Mucosa of rectum (tissue), 2 donors: ENCODE results near the gene WDR45B.

Experiments used
- H3K27ac ChIP-seq, 2 donors: one replicate each; pipeline ENCODE4 v1.7.0; 2013; ENCODE audit warnings: inconsistent platforms in 2 of 2, low read depth in 2 of 2, low read length in 2 of 2
- H3K27me3 ChIP-seq, 2 donors: one replicate each; pipeline ENCODE4 v1.7.0; 2013; ENCODE audit warnings: low read length in 2 of 2; ENCODE audit not compliant: control insufficient read depth in 2 of 2, insufficient read depth in 2 of 2
- H3K36me3 ChIP-seq, 2 donors: one replicate each; pipeline ENCODE4 v1.7.0; 2013; ENCODE audit warnings: low read length in 2 of 2; ENCODE audit not compliant: control insufficient read depth in 2 of 2, insufficient read depth in 2 of 2
- H3K4me1 ChIP-seq, 2 donors: one replicate each; pipeline ENCODE4 v1.7.0; 2013; ENCODE audit warnings: low read length in 2 of 2, mild to moderate bottlenecking in 1 of 2; ENCODE audit not compliant: control insufficient read depth in 2 of 2, insufficient read depth in 2 of 2
- H3K4me3 ChIP-seq, 2 donors: one replicate each; pipeline ENCODE4 v1.7.0; 2013; ENCODE audit warnings: low read length in 2 of 2
- H3K9ac ChIP-seq, 2 donors: one replicate each; pipeline ENCODE4 v1.7.0; 2013; ENCODE audit warnings: low read length in 2 of 2, low read depth in 1 of 2, mild to moderate bottlenecking in 1 of 2
- H3K9me3 ChIP-seq, 2 donors: one replicate each; pipeline ENCODE4 v1.7.0; 2013; ENCODE audit warnings: low read length in 2 of 2; ENCODE audit not compliant: control insufficient read depth in 2 of 2
- donor health status: healthy.
- donor health status: Normal muscosa, but diverticular disease.

Gene WDR45B

GRCh38 chr17:82649501-82650261, 1.4 kb upstream of the WDR45B start:
- Histone ChIP-seq H3K9ac (no peak overlapping the region), H3K27ac (no peak overlapping the region), H3K4me3 (no peak overlapping the region), H3K4me1 (peaks cover 26 to 31% of the 10 kb centered on the region in 2 donors), H3K36me3 (no peaks in the 10 kb centered on the region), H3K27me3 (no peaks in the 10 kb centered on the region), H3K9me3 (no peaks in the 10 kb centered on the region)

DNA sequence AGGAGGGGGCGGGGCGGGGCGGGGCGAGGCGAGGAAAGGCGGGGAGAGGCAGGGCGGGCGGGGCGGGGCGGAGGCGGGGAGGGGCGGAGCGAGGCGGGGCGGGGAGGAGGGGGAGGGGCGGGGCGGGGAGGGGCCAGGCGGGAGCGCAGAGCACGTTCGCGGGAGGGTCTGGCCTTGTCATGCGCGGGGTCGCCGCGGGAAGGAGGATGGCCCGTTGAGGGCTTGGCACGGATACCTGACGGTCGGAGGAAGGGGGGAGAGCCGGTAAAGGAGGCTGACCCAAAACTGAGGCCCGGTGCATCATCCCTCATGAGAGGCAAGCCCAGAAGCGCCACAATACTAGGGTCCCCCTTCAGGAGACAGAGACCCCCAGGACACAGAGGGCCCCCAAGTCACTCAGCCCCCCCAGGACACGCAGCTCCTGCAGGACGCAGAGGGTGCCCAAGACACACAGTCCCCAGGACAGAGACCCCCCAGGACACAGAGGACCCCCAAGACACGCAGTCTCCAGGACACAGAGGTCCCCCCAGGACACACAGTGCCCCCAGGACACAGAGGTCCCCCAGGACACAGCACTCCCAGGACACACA, 593 bp upstream of the WDR45B start:
- no peaks in the 10 kb centered on the region for H3K9me3 ChIP-seq
- H3K4me3 ChIP-seq, result peak overlapping the region; percentile 65 to 71
- peak overlapping the region; percentile 60 to 80 for H3K27ac ChIP-seq
- no peaks in the 10 kb centered on the region for H3K27me3 ChIP-seq
- H3K36me3 ChIP-seq, result peaks cover 5 to 8% of the 10 kb centered on the region in 2 donors
- peaks cover 17 to 22% of the 10 kb centered on the region in 2 donors for H3K4me1 ChIP-seq
- peak overlapping the region; percentile 41 to 58 for H3K9ac ChIP-seq

GRCh38 chr17:82647593-82648164, 565 bp downstream of the WDR45B start:
- H3K4me1 ChIP-seq, result peaks cover 13 to 14% of the 10 kb centered on the region in 2 donors
- H3K36me3 ChIP-seq, result peaks cover 15 to 17% of the 10 kb centered on the region in 2 donors
- no peaks in the 10 kb centered on the region for H3K27me3 ChIP-seq
- peak overlapping the region; percentile 82 to 89 for H3K4me3 ChIP-seq
- peak overlapping the region; percentile 89 to 95 for H3K9ac ChIP-seq
- no peaks in the 10 kb centered on the region for H3K9me3 ChIP-seq
- peak overlapping the region; percentile 95 to 97 for H3K27ac ChIP-seq

- Histone ChIP-seq H3K4me3 (no peak overlapping the region), H3K27me3 (no peaks in the 10 kb centered on the region), H3K9me3 (no peaks in the 10 kb centered on the region), H3K9ac (no peak overlapping the region), H3K27ac (no peak overlapping the region), H3K36me3 (peaks cover 30 to 31% of the 10 kb centered on the region in 2 donors), H3K4me1 (peaks cover 11 to 14% of the 10 kb centered on the region in 2 donors)
Observed at GRCh38 chr17:82645516-82645915, 2.7 kb downstream of the WDR45B start.

DNA sequence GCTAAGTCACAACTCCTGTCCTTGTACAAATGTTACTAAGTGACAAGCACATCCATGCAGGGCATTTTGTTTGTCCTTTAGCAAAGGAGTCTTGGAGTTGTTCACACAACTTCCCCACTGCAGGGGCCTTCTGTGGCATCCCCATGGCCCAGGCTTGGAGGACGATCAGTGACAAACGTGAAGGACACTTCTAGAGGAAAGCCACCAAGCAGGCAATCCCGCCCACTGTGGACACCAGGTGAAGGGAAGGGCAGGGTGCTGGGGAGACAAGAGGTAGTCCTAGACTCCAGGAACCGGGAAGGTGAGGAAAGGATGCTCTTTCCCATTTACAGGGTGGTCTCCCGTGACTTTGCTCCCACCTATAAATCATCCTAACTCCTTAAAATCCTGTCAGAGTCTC, 4.1 kb downstream of the WDR45B start:
- Histone ChIP-seq H3K9me3 (no peaks in the 10 kb centered on the region), H3K4me3 (no peak overlapping the region), H3K9ac (no peak overlapping the region), H3K27ac (no peak overlapping the region), H3K27me3 (no peaks in the 10 kb centered on the region), H3K36me3 (peaks cover 39 to 41% of the 10 kb centered on the region in 2 donors), H3K4me1 (peaks cover 11 to 14% of the 10 kb centered on the region in 2 donors)

DNA sequence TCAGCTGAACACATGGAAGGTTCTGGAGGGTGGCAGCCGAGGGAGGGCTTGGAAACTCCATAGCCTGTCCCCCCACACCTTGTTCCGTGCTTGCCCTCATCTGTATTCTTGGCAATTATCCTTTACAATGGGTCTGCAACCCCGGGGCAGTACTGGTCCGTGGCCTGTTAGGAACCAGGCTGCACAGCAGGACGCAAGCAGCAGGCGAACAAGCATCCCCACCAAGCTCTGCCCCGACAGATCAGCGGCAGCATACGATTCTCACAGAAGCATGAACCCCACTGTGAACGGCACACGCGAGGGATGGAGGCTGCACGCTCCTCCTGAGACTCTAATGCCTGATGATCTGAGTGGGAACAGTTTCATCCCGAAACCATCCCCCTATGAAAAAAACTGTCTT, 6.2 kb downstream of the WDR45B start:
- Histone ChIP-seq H3K36me3 (peaks cover 45 to 49% of the 10 kb centered on the region in 2 donors), H3K9me3 (peaks cover 0 to 1% of the 10 kb centered on the region in 2 donors), H3K9ac (no peak overlapping the region), H3K4me3 (no peak overlapping the region), H3K27ac (no peak overlapping the region), H3K27me3 (no peaks in the 10 kb centered on the region), H3K4me1 (peaks cover 2 to 5% of the 10 kb centered on the region in 2 donors)

- Histone ChIP-seq H3K4me3 (no peak overlapping the region), H3K9ac (no peak overlapping the region), H3K4me1 (no peaks in the 10 kb centered on the region), H3K27ac (no peak overlapping the region), H3K36me3 (peaks cover 45 to 49% of the 10 kb centered on the region in 2 donors), H3K27me3 (no peaks in the 10 kb centered on the region), H3K9me3 (peaks cover 0 to 2% of the 10 kb centered on the region in 2 donors)
Observed at GRCh38 chr17:82640036-82640435, 8.2 kb downstream of the WDR45B start.

GRCh38 chr17:82639628-82640027, 8.6 kb downstream of the WDR45B start:
- Histone ChIP-seq H3K36me3 (peaks cover 45 to 49% of the 10 kb centered on the region in 2 donors), H3K27ac (no peak overlapping the region), H3K4me1 (no peaks in the 10 kb centered on the region), H3K27me3 (no peaks in the 10 kb centered on the region), H3K9ac (no peak overlapping the region), H3K4me3 (no peak overlapping the region), H3K9me3 (peaks cover 0 to 2% of the 10 kb centered on the region in 2 donors)

DNA sequence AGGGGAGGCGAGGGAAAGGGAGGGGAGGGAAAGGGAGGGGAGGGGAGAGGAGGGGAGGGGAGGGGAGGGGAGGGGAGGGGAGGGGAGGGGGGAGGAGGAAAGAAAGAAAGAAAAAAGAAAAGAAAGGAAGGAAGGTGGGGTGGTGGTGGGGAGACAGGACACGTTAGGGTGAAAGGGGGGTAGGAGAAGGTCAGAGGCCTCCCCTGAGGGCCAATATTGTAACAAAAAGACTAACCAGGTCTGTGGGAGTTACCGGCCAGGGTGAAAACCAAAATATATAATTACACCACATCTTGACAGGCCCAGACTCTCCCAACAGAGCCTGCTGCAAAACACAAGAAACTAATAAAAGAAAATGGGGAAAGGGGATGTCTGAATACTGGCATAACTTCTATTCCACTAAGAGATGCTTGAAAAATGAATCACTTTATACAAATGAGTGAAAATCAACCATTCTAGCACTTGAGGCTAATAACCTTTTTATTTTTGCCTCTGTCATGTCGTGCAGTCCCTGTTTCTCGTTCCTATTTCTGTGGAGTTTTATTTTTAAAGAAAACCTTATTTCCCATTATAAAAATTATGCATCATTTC, 10.0 kb downstream of the WDR45B start:
- H3K27ac ChIP-seq, result no peak overlapping the region
- H3K4me1 ChIP-seq, result no peaks in the 10 kb centered on the region
- no peak overlapping the region for H3K4me3 ChIP-seq
- peaks cover 0 to 2% of the 10 kb centered on the region in 2 donors for H3K9me3 ChIP-seq
- H3K9ac ChIP-seq, result no peak overlapping the region
- H3K36me3 ChIP-seq, result peaks cover 33 to 39% of the 10 kb centered on the region in 2 donors
- H3K27me3 ChIP-seq, result no peaks in the 10 kb centered on the region
